ENCODE results near the gene RFPL2.

The RFPL2 gene

GRCh38 chr22:32204856-32205722 lies at the start of gene RFPL2:
Gene RFPL2, minus strand, starts transcription at chr22:32205073. Its CDS starts 2,622 bp downstream, at chr22:32202451.
- DNase-seq: no peak

GRCh38 chr22:32249231-32249630 lies 44.4 kb upstream of the RFPL2 start:
- DNase-seq: no peak

- DNase-seq: no peak
Measured at GRCh38 chr22:32248276-32248675, 43.4 kb upstream of the RFPL2 start.

GRCh38 chr22:32246166-32246565 lies 41.3 kb upstream of the RFPL2 start:
- DNase-seq: no peak

DNA sequence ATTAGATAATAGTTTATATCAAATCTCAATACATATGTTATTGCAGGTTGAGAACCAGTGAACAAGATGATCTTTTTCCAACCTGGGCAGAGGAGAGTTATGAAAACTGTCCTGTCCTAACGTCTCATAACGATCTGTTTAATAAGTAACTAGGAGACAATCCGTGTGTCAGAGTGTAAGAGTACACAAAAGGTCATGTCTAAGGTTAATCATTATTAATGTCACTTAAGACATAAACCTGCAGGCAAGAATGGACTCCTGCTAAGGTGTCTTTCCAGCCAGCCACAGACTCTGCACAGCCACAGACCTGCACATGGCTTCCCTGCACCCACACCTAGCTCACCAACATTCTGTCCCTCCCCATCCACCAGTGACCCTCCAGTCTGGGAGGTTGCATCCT lies 40.2 kb upstream of the RFPL2 start:
- no peak for DNase-seq

DNA sequence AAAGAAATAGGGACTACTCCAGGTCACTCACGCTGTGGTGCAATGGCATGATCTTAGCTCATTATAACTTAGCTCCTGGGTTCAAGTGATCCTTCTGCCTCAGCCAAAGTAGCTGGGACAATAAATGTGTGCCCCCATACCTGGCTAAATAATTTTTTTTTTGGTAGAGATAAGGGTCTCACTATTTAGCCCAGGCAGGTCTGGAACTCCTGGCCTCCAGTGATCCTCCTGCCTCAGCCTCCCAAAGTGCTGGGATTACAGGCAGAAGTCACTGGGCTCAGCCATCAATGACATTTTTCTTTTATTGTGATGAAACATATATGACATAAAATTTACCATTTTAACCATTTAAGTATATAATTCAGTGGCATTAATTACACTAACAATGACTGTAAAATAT lies 39.7 kb upstream of the RFPL2 start:
- DNase-seq: no peak

DNA sequence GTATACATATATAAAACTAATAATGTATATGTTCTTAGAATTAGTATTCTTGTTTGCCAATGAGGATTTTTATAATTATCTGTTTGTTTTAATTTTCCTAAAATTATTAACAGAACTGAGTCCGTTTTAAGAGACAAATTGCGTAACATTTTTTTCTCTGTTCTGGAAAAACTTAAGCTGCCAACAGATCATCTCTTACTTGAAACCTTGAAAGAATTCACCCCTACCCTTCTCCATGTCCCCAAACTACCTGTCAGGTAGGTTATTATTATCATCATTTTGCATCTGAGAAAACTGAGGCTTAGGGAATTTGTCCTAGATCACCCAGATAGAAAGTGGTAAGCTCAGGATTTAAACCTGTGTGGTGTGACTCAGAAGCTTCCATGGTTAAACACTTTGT lies 35.6 kb upstream of the RFPL2 start:
- DNase-seq: no peak

DNA sequence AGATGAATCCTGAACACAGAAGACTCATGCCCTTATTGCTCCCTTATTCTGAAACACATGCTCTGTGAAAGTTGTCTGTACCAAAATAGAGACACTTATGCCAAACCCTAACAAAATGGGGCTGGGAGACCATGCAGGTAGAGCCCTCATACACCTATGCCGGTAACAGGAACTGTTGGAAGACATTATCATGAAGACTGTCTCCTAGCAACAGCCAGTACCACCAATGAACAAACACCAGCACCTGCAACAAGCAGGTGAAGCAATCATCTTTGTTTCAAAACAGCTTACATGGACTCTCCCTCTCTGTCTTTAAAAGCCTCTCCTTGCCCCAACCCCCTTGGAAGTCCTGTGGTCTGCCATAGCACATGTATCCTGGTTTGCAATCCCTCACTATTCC lies 33.0 kb upstream of the RFPL2 start:
- no peak for DNase-seq

- DNase-seq: no peak
Measured at GRCh38 chr22:32236970-32237369, 32.1 kb upstream of the RFPL2 start.

- DNase-seq: no peak
Measured at GRCh38 chr22:32233091-32233490, 28.2 kb upstream of the RFPL2 start.

DNA sequence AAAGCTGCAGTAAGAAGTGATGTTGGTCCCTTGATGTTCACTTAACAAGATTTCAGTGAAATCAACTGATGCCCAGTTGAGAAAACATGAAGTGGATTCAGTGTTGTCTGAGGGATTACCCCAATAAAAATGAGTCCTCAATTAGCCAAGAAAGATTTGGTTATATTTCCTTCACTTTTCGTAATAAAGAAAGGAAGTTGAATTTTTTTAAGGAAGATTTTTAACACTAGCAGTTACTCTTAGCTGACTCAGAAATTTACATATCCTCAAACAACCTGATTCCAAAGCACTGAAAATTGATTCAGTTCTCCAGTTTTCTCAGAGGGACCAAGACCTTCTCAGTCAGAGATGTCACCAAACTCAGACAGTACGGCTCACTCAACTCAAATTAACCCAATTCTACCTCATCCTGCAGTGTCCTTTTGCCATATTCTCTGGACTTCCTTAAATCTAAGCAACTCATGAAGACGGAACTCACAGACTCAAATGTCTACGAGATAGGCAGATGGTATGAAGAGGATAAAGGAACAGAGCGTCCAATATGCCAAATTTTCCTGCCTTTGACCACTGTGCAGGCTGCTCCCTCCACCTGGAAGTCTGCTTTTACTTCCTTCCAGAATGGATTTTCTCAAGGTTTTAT lies 27.4 kb upstream of the RFPL2 start:
- no peak for DNase-seq

DNA sequence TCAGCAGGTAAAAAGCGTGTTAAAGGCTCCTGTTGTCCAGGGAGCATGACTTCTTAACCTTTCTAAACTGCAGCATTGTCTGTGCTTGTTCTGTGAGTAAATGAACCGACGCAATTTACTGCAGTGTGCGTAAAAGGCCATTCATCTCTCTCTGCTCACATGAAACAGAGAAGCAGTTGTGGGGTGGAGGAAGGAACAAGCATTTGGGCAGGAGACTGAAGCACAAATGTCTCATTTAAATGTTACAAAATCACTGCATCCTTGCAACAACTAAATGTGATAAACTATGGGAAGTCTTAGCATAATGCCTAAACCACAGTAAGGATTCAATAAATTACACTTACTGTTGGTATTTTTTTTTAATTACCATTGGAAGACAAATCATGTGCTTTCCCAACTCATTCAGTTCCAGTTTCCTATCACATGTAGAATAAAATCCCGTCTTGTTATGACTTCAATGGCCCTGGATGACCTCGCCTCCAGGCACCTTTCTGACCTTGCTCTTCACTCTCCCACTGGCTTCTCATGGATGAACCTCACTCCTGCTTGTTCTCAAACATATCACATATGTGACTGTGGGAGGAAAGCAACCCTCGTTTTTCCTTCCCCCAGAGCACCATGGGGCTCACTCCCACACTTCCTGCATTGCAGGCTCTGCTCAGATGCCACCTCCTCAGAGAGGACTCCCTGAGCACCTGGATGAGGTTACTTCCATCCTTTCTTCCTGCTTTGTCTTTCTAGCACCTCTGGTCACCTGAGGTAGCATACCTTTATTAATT lies 21.6 kb upstream of the RFPL2 start:
- DNase-seq: no peak

- DNase-seq: no peak
Measured at GRCh38 chr22:32222991-32223390, 18.1 kb upstream of the RFPL2 start.

GRCh38 chr22:32219026-32219425 lies 14.2 kb upstream of the RFPL2 start:
- no peak for DNase-seq

GRCh38 chr22:32218470-32218869 lies 13.6 kb upstream of the RFPL2 start:
- no peak for DNase-seq

GRCh38 chr22:32217465-32217864 lies 12.6 kb upstream of the RFPL2 start:
- DNase-seq: no peak

GRCh38 chr22:32216911-32217310 lies 12.0 kb upstream of the RFPL2 start:
- no peak for DNase-seq

DNA sequence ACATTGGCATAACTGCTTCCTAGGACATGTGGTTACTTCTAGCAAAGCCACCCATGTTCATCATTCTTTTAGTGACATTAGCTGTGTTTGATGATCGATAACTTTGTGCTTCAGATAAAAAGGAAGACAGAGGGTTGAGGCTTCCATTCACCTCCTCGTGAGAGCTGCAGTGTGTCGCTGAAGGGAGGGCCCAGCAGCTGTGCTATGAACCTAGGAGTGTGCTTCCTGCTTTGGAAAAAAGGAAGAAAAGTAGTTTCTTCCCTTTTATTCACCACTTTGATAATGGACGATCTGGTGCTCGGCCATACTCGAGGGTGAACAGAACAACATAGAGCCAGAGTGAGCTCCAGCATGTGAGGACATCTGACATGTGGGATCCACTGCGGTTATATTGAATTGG lies 6.1 kb upstream of the RFPL2 start:
- no peak for DNase-seq

- no peak for DNase-seq
Measured at GRCh38 chr22:32208681-32209080, 3.8 kb upstream of the RFPL2 start.

DNA sequence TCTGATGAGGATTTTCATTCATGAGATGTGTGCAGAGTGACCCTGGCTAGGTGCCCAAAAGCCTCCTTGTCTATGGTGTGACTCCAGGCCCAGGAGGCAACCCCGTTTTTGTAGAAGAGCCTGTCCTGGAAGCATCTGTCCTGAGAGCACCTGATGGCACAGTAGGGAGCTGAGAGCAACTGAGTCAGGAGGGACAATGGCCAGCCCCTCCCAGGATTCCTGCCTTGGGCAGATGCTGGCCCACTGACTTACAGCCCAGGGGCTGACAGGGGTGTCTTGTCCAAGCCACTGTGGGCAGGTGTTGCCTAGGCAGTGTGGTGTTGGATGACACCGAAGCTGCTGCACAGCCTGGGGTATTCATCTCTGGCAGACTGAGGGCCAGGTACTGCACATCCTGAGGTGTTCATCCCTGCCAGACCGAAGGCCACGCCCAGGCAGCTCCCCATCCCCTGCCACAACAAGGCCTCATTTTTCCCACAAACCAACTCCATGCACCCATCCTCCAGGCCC lies 3.2 kb upstream of the RFPL2 start:
- no peak for DNase-seq

- no peak for DNase-seq
Measured at GRCh38 chr22:32206774-32207758, 2.2 kb upstream of the RFPL2 start.
